GM23338 (cell line): ENCODE data around the gene IL11RA. TPM values are rescaled to one million over a fixed set of nuclear protein-coding genes. Genes with fewer than 3 reads are reported as not detected.

ENCODE experiments used
- ATAC-seq: fragments of 200-7000 bp; cut with Tn5 transposase; 3 replicates; pipeline ENCODE4 v1.9.1; 2020
- DNase-seq: peaks from one replicate; pipeline ENCODE4 v3.0.0-alpha.2; 2015; ENCODE audit warnings: low spot score
- H2AFZ ChIP-seq: fragments of 200-600 bp; sonication (generic); 2 replicates; pipeline ENCODE4 v1.8.0; 2016; ENCODE audit warnings: antibody characterized with exemption, mild to moderate bottlenecking, moderate library complexity
- H3F3A ChIP-seq: fragments of 200-600 bp; sonication (generic); replicated peaks from 2 replicates; pipeline ENCODE4 v1.8.0; 2017; ENCODE audit warnings: antibody characterized with exemption, mixed run types, low read depth
- H3K27ac ChIP-seq: fragments of 200-600 bp; sonication (generic); 2 replicates; pipeline ENCODE4 v1.6.1; 2016; ENCODE audit warnings: low read depth
- H3K27me3 ChIP-seq: fragments of 200-600 bp; sonication (generic); 2 replicates; pipeline ENCODE4 v1.8.0; 2016; ENCODE audit warnings: mild to moderate bottlenecking, mixed run types, moderate library complexity; ENCODE audit not compliant: insufficient read depth
- H3K36me3 ChIP-seq: fragments of 200-600 bp; sonication (generic); 2 replicates; pipeline ENCODE4 v1.8.0; 2016; ENCODE audit warnings: mild to moderate bottlenecking; ENCODE audit not compliant: insufficient read depth
- H3K4me1 ChIP-seq: fragments of 200-600 bp; sonication (generic); 2 replicates; pipeline ENCODE4 v1.8.0; 2016; ENCODE audit warnings: mild to moderate bottlenecking, moderate library complexity; ENCODE audit not compliant: insufficient read depth
- H3K4me2 ChIP-seq: fragments of 200-600 bp; sonication (generic); 2 replicates; pipeline ENCODE4 v1.7.1; 2017; ENCODE audit warnings: mixed run types
- H3K4me3 ChIP-seq: fragments of 200-600 bp; sonication (generic); 2 replicates; pipeline ENCODE4 v1.6.1; 2016; ENCODE audit warnings: mixed run types
- H3K79me2 ChIP-seq: fragments of 200-600 bp; sonication (generic); replicated peaks from 2 replicates; pipeline ENCODE4 v1.8.0; 2017; ENCODE audit warnings: mild to moderate bottlenecking; ENCODE audit not compliant: insufficient read depth
- H3K9me2 ChIP-seq: fragments of 200-600 bp; sonication (generic); 2 replicates; pipeline ENCODE4 v1.8.0; 2017; ENCODE audit not compliant: insufficient read depth
- H4K20me1 ChIP-seq: fragments of 200-600 bp; sonication (generic); replicated peaks from 2 replicates; pipeline ENCODE4 v1.8.0; 2017; ENCODE audit warnings: mild to moderate bottlenecking; ENCODE audit not compliant: insufficient read depth
- H3K27ac Mint-ChIP-seq: 2 replicates; pipeline ENCODE4 v1.8.0; 2020; ENCODE audit warnings: inconsistent platforms, mild to moderate bottlenecking, moderate library complexity, mixed read lengths
- H3K27me3 Mint-ChIP-seq: 3 replicates; pipeline ENCODE4 v1.8.0; 2022; ENCODE audit warnings: low read depth, mild to moderate bottlenecking, moderate library complexity, mixed read lengths, inconsistent platforms; ENCODE audit not compliant: insufficient read depth, poor library complexity
- H3K36me3 Mint-ChIP-seq: 3 replicates; pipeline ENCODE4 v1.8.0; 2021; ENCODE audit warnings: low read depth, mild to moderate bottlenecking, inconsistent platforms, moderate library complexity, mixed read lengths
- H3K4me1 Mint-ChIP-seq: 3 replicates; pipeline ENCODE4 v1.8.0; 2020; ENCODE audit warnings: mild to moderate bottlenecking, inconsistent platforms, mixed read lengths
- H3K4me3 Mint-ChIP-seq: 3 replicates; pipeline ENCODE4 v1.8.0; 2021; ENCODE audit warnings: moderate library complexity, mild to moderate bottlenecking, inconsistent platforms, mixed read lengths
- H3K9me3 Mint-ChIP-seq: 3 replicates; pipeline ENCODE4 v1.8.0; 2020; ENCODE audit warnings: moderate library complexity, mild to moderate bottlenecking, inconsistent platforms, mixed read lengths
- EZH2phosphoT487 ChIP-seq: fragments of 200-600 bp; sonication (generic); IDR thresholded peaks from one replicate; pipeline ENCODE4 v1.8.1; 2018; ENCODE audit warnings: antibody characterized with exemption; ENCODE audit not compliant: unreplicated experiment
- JUNB ChIP-seq: IDR thresholded peaks from one replicate; pipeline ENCODE4 v1.6.1; 2016; ENCODE audit warnings: antibody characterized with exemption; ENCODE audit not compliant: unreplicated experiment
- NANOG ChIP-seq: IDR thresholded peaks from 2 replicates; pipeline ENCODE4 v1.6.1; 2016; ENCODE audit warnings: antibody characterized with exemption, borderline replicate concordance
- POLR2AphosphoS5 ChIP-seq: IDR thresholded peaks from 2 replicates; pipeline ENCODE4 v1.6.1; 2016; ENCODE audit warnings: antibody characterized with exemption, low read depth
- STAT1 ChIP-seq: IDR thresholded peaks from one replicate; pipeline ENCODE4 v1.6.1; 2016; ENCODE audit warnings: antibody characterized with exemption; ENCODE audit not compliant: unreplicated experiment
- ZNF114 ChIP-seq: fragments of 250-450 bp; sonication (Bioruptor Pico); IDR thresholded peaks from 2 replicates; pipeline ENCODE4 v1.5.0; 2020; ENCODE audit warnings: mild to moderate bottlenecking, moderate library complexity
- ZNF331 ChIP-seq: fragments of 250-450 bp; sonication (Bioruptor Pico); IDR thresholded peaks from 2 replicates; pipeline ENCODE4 v1.5.0; 2020; ENCODE audit warnings: low read depth, mild to moderate bottlenecking, moderate library complexity
- polyA plus RNA-seq: library from polyadenylated mRNA; unstranded; fragments of >200 nt; fragmentation: Nextera tagmentation; extraction: Ambion mirVana; gene quantifications from 2 replicates; pipeline ENCODE4 v1.2.1, GENCODE V29; 2016
- total RNA-seq: library from RNA; depleted of rRNA; stranded (reverse); fragments of >200 nt; shearing (Covaris generic); gene quantifications from 2 replicates; pipeline ENCODE4 v1.2.3, GENCODE V29; 2014
- TF ChIP-seq, protein P1 (sequence below): fragments of 250-450 bp; sonication (Bioruptor Pico); IDR thresholded peaks from 2 replicates; pipeline ENCODE4 v1.5.0; 2020; ENCODE audit warnings: mild to moderate bottlenecking, moderate library complexity
- TF ChIP-seq, protein P2 (sequence below): IDR thresholded peaks from 2 replicates; pipeline ENCODE4 v1.6.1; 2016; ENCODE audit warnings: antibody characterized with exemption

The IL11RA gene
- total and polyA plus RNA-seq, 2 experiments from 2014 or later, result 3.1 to 5.8 TPM

DNA sequence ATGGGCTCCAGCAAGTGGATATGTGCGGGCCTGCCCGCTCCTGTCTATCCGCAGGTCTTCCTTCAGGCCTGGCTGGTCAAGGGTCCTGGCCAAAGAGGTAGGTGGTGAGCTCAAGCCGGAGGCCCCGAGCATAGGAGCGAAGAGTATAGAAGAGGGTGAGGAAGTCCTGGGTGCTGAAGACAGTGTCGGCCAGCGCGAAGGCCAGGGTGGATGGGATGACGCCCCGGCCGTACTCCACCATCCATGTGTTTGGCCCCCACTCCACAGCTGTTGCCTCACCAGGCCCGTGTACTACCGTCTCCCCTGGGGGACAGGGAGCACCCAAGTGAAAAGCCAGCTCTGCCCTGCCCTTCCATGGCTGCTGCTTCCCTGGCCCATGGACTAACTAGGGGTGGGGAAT, 16.4 kb upstream of the IL11RA start (continued):
- TF ChIP-seq, protein P1, sequence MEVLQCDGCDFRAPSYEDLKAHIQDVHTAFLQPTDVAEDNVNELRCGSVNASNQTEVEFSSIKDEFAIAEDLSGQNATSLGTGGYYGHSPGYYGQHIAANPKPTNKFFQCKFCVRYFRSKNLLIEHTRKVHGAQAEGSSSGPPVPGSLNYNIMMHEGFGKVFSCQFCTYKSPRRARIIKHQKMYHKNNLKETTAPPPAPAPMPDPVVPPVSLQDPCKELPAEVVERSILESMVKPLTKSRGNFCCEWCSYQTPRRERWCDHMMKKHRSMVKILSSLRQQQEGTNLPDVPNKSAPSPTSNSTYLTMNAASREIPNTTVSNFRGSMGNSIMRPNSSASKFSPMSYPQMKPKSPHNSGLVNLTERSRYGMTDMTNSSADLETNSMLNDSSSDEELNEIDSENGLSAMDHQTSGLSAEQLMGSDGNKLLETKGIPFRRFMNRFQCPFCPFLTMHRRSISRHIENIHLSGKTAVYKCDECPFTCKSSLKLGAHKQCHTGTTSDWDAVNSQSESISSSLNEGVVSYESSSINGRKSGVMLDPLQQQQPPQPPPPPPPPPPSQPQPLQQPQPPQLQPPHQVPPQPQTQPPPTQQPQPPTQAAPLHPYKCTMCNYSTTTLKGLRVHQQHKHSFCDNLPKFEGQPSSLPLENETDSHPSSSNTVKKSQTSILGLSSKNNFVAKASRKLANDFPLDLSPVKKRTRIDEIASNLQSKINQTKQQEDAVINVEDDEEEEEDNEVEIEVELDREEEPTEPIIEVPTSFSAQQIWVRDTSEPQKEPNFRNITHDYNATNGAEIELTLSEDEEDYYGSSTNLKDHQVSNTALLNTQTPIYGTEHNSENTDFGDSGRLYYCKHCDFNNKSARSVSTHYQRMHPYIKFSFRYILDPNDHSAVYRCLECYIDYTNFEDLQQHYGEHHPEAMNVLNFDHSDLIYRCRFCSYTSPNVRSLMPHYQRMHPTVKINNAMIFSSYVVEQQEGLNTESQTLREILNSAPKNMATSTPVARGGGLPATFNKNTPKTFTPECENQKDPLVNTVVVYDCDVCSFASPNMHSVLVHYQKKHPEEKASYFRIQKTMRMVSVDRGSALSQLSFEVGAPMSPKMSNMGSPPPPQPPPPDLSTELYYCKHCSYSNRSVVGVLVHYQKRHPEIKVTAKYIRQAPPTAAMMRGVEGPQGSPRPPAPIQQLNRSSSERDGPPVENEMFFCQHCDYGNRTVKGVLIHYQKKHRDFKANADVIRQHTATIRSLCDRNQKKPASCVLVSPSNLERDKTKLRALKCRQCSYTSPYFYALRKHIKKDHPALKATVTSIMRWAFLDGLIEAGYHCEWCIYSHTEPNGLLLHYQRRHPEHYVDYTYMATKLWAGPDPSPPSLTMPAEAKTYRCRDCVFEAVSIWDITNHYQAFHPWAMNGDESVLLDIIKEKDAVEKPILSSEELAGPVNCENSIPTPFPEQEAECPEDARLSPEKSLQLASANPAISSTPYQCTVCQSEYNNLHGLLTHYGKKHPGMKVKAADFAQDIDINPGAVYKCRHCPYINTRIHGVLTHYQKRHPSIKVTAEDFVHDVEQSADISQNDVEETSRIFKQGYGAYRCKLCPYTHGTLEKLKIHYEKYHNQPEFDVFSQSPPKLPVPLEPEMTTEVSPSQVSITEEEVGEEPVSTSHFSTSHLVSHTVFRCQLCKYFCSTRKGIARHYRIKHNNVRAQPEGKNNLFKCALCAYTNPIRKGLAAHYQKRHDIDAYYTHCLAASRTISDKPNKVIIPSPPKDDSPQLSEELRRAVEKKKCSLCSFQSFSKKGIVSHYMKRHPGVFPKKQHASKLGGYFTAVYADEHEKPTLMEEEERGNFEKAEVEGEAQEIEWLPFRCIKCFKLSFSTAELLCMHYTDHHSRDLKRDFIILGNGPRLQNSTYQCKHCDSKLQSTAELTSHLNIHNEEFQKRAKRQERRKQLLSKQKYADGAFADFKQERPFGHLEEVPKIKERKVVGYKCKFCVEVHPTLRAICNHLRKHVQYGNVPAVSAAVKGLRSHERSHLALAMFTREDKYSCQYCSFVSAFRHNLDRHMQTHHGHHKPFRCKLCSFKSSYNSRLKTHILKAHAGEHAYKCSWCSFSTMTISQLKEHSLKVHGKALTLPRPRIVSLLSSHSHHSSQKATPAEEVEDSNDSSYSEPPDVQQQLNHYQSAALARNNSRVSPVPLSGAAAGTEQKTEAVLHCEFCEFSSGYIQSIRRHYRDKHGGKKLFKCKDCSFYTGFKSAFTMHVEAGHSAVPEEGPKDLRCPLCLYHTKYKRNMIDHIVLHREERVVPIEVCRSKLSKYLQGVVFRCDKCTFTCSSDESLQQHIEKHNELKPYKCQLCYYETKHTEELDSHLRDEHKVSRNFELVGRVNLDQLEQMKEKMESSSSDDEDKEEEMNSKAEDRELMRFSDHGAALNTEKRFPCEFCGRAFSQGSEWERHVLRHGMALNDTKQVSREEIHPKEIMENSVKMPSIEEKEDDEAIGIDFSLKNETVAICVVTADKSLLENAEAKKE, result no peak

DNA sequence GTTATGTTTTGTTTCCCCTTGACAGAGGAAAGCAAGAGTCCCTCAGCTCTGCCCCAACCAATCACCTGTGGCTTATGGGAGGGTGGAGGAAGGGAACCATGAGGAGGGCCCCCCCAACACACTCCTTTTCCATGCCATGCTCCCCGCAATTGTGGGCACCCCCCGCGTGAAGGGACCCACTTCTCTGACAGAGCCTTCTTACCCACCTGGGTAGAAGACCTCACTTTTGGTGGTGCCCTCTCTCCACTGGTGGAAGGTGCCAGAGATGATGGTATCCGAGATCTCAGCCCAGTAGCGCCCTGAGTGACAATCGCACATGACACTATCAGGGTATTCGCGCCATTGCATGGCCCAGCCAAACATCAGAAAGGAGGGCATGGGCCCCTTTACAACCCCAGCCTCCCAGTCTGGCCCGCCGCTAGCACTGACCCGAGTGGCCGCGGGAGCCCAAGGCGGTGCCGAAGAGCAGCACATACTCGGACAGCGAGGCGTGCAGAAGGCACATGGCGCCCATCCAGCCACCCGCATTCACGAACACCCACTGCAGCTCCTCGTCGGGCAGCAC, 15.1 kb upstream of the IL11RA start:
- Mint-ChIP-seq H3K4me1 (peaks cover 25% of the 10 kb centered on the region), H3K4me3 (peak overlapping the region; percentile 90), H3K36me3 (peaks cover 26% of the 10 kb centered on the region), H3K9me3 (no peaks in the 10 kb centered on the region), H3K27me3 (peaks cover 21% of the 10 kb centered on the region), H3K27ac (no peak overlapping the region)
- Histone ChIP-seq H3K36me3 (no peaks in the 10 kb centered on the region), H3K79me2 (peaks cover 12% of the 10 kb centered on the region; the same call in 1 of the 2 replicates), H3F3A (peaks cover 8% of the 10 kb centered on the region; the same call in 1 of the 2 replicates), H3K27ac (no peak overlapping the region), H3K4me1 (peaks cover 8% of the 10 kb centered on the region), H3K4me2 (peak overlapping the region; percentile 92), H2AFZ (peak overlapping the region; percentile 87), H3K9me2 (no peaks in the 10 kb centered on the region), H4K20me1 (peaks cover 3% of the 10 kb centered on the region), H3K27me3 (peaks cover 26% of the 10 kb centered on the region), H3K4me3 (peak overlapping the region; percentile 84)
- DNase-seq (no peak), ATAC-seq (peak; percentile 3)
- TF ChIP-seq STAT1 (no peak), JUNB (no peak), EZH2phosphoT487 (no peak), ZNF114 (CRISPR knock-in tag) (no peak), NANOG (no peak), ZNF331 (no peak), POLR2AphosphoS5 (no peak)
- TF ChIP-seq, protein P2, sequence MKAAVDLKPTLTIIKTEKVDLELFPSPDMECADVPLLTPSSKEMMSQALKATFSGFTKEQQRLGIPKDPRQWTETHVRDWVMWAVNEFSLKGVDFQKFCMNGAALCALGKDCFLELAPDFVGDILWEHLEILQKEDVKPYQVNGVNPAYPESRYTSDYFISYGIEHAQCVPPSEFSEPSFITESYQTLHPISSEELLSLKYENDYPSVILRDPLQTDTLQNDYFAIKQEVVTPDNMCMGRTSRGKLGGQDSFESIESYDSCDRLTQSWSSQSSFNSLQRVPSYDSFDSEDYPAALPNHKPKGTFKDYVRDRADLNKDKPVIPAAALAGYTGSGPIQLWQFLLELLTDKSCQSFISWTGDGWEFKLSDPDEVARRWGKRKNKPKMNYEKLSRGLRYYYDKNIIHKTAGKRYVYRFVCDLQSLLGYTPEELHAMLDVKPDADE, result no peak
- TF ChIP-seq, protein P1, result no peak
